Spleen (tissue), 11 donors: ENCODE data around the gene FEZ2. TPM values are rescaled to one million over a fixed set of nuclear protein-coding genes. Genes with fewer than 3 reads are reported as not detected.

ENCODE experiments used
- DNase-seq: peaks from one replicate; pipeline ENCODE4 v3.0.0-alpha.2; 2020
- H3K27ac ChIP-seq, 8 donors: fragments of 200-600 bp; sonication (generic) in 7 of 8; 1 replicate in 4 of 8; 2 replicates in 4 of 8; pipeline versions ENCODE4 v1.5.0 to v1.8.0; 2016 to 2021; ENCODE audit warnings: inconsistent platforms in 4 of 8, mild to moderate bottlenecking in 4 of 8, moderate library complexity in 1 of 8
- H3K27me3 ChIP-seq, 7 donors: fragments of 200-600 bp; sonication (generic) in 6 of 7; replicated peaks in 1 of 7; 1 replicate in 4 of 7; 2 replicates in 3 of 7; pipeline versions ENCODE4 v1.5.0 to v1.8.0; 2016 to 2021; ENCODE audit warnings: inconsistent platforms in 3 of 7, mild to moderate bottlenecking in 1 of 7
- H3K36me3 ChIP-seq, 6 donors: fragments of 200-600 bp; sonication (generic) in 5 of 6; 1 replicate in 4 of 6; 2 replicates in 2 of 6; pipeline versions ENCODE4 v1.5.0 to v1.8.0; 2016 to 2021; ENCODE audit warnings: inconsistent platforms in 2 of 6
- H3K4me1 ChIP-seq, 6 donors: fragments of 200-600 bp; sonication (generic) in 5 of 6; 1 replicate in 3 of 6; 2 replicates in 3 of 6; pipeline versions ENCODE4 v1.5.0 to v1.8.0; 2016 to 2021; ENCODE audit warnings: inconsistent platforms in 3 of 6
- H3K4me3 ChIP-seq, 8 donors: fragments of 200-600 bp; sonication (generic) in 7 of 8; 1 replicate in 4 of 8; 2 replicates in 4 of 8; pipeline versions ENCODE4 v1.5.0 to v1.8.0; 2016 to 2021; ENCODE audit warnings: inconsistent platforms in 4 of 8, mild to moderate bottlenecking in 4 of 8, moderate library complexity in 2 of 8
- H3K9me3 ChIP-seq, 8 donors: fragments of 200-600 bp; sonication (generic) in 7 of 8; 1 replicate in 4 of 8; 2 replicates in 4 of 8; pipeline versions ENCODE4 v1.5.0 to v1.8.0; 2016 to 2021; ENCODE audit warnings: inconsistent platforms in 4 of 8
- CTCF ChIP-seq, 11 experiments: fragments of 200-600 bp in 7 of 11; fragments of 450-650 bp in 4 of 11; sonication (generic) in 4 of 11; IDR thresholded peaks in 8 of 11; conservative IDR thresholded peaks in 3 of 11; 1 replicate in 7 of 11; 2 replicates in 4 of 11; pipeline versions ENCODE4 v1.4.0 to v1.8.0; 2016 to 2021; ENCODE audit warnings: antibody characterized with exemption in 11 of 11, inconsistent platforms in 4 of 11, mild to moderate bottlenecking in 1 of 11
- POLR2A ChIP-seq, 3 donors: fragments of 450-650 bp; IDR thresholded peaks; one replicate each; pipeline ENCODE4 v1.5.1; 2017; ENCODE audit warnings: antibody characterized with exemption in 3 of 3, mild to moderate bottlenecking in 1 of 3
- POLR2AphosphoS5 ChIP-seq, 3 donors: sonication (generic); formaldehyde crosslinking; IDR thresholded peaks; one replicate each; pipeline ENCODE4 v1.5.1; 2017; ENCODE audit warnings: antibody characterized with exemption in 3 of 3
- WGBS, 5 donors: extraction: QIAGEN DNeasy Blood & Tissue Kit in 3 of 5; methylation state at CpG; one replicate each; pipeline versions ENCODE4 v1.1.5 to v1.1.7; 2013 to 2018; 5-methylcytosine and 5-hydroxymethylcytosine counted together
- intact Hi-C: fragments of 100-400 bp; cut with DNase I; formaldehyde crosslinking; loops from one replicate; pipeline ENCODE4 v1.15.0; 2023; ENCODE audit warnings: low total_unique reads
- polyA plus RNA-seq, 3 donors: library from polyadenylated mRNA; stranded (reverse); fragments of 200-250 nt; gene quantifications; one replicate each; pipeline ENCODE4 v1.2.1, GENCODE V29; 2013
- total RNA-seq, 7 donors: library from RNA; depleted of rRNA in 3 of 7; stranded (reverse); fragments of >200 nt in 3 of 7; fragmentation: NEBNext Ultra II Directional in 4 of 7; extraction: Animal tissue kit (Norgen Biotek cat#: 25700) in 4 of 7; gene quantifications; one replicate each; pipeline versions ENCODE4 v1.1.0 to v1.2.1, GENCODE V29; 2016 to 2021
- donor health status: healthy with polysubstance abuse.
- donor health status: DM: no; HTN: no; CAD: no; lungs with moderate emphysema.
- donor health status: DM: no; HTN: no; CAD: no.
- donor health status: Bipolar disorder and iron deficiency.
- donor health status: healthy.
- donor health status: DM: no; HTN: no; CAD: no.
- donor health status: DM: yes; HTN: yes; CAD: no.

Gene FEZ2
- total and polyA plus RNA-seq, 10 donors, result 12.2 to 76.9 (median 57.1) TPM

DNA sequence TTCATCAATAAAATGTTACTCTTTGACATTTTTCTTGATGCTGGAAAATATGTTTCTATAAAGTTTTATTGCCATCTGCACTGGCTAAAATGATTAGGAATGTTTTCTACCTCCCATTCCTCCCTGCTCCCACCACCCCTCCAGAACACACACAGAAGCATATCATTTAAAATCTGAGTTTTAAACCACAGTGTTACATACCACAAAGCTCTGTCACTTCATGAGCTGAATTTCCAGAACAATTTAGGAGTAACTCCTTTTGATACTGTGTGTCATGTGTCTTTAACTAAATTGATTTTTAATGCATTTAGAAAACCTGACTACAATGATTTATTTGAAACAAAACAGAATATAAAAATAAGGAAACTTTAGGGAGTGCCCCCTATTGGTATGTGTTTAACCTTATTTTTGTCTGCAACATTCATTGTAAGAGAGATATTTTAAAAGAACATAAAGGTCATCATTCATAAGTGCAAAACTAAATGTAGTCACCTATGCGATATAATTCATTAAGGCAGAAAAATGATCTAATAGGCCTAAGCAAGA is 52.0 kb downstream of the FEZ2 start:
- 0 to 49% (median 1%) methylated on average over 1 of the region's 1 CpG for whole genome bisulfite sequencing, 5 donors
- H3K27ac ChIP-seq, result no peak overlapping the region
- no peaks in the 10 kb centered on the region for H3K9me3 ChIP-seq
- intact Hi-C loops, result no loop called here
- DNase-seq, result no peak
- no peak for TF ChIP-seq CTCF (IDR thresholded peaks at IDR 0.05 in 8 of 11, conservative IDR thresholded peaks at IDR 0.05 in 3 of 11)
- TF ChIP-seq POLR2AphosphoS5 (IDR thresholded peaks at IDR 0.05), result no peak
- TF ChIP-seq POLR2A (IDR thresholded peaks at IDR 0.05), result no peak
- peaks cover 0 to 22% (median 7%) of the 10 kb centered on the region in 6 donors for H3K4me1 ChIP-seq
- no peaks in the 10 kb centered on the region for H3K27me3 ChIP-seq
- H3K4me3 ChIP-seq, result no peak overlapping the region
- H3K36me3 ChIP-seq, result peaks cover 0 to 100% (median 43%) of the 10 kb centered on the region in 6 donors

DNA sequence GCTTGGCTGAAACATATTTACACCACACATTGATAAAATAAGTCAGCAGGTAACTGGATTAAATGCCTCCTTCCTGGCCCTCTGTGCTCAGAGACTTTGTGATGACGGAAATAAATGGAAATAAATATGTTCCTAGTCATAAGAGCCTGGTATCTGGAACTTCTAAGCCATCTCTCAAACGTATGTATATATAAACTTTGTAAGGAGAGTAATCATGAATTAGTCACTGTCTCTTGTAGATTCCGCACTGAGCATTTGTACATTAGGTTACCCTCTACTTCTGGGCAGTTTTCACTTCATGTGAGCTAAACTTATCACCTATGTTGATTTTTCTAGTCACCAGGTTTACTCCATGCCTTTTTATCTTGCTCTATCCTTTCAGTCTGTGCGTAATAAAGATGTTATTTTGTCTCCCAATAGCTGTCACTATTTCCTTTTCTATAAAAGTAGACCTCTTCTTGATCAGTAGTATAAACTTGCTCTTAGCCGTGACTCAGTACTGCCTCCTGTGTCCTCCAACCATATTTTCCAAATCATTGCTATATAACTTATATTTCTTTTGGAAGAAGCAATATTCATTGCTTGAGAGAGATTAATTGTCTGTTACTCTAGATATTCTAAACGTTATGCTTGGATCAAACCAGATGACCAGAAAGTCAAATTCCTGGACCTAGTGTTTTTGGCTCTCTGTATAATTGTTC is 53.2 kb downstream of the FEZ2 start:
- H3K36me3 ChIP-seq, result peaks cover 0 to 99% (median 40%) of the 10 kb centered on the region in 6 donors
- H3K27ac ChIP-seq, result no peak overlapping the region
- peaks cover 0 to 25% (median 7%) of the 10 kb centered on the region in 6 donors for H3K4me1 ChIP-seq
- H3K27me3 ChIP-seq, result no peaks in the 10 kb centered on the region
- WGBS, 5 donors, result 86 to 95% (median 93%) methylated on average over 6 of the region's 6 CpGs
- no peak for TF ChIP-seq POLR2A (IDR thresholded peaks at IDR 0.05)
- no peak for TF ChIP-seq POLR2AphosphoS5 (IDR thresholded peaks at IDR 0.05)
- no peak for TF ChIP-seq CTCF (IDR thresholded peaks at IDR 0.05 in 8 of 11, conservative IDR thresholded peaks at IDR 0.05 in 3 of 11)
- no peak overlapping the region for H3K4me3 ChIP-seq
- H3K9me3 ChIP-seq, result no peaks in the 10 kb centered on the region
- intact Hi-C loops, result no loop called here
- no peak for DNase-seq

DNA sequence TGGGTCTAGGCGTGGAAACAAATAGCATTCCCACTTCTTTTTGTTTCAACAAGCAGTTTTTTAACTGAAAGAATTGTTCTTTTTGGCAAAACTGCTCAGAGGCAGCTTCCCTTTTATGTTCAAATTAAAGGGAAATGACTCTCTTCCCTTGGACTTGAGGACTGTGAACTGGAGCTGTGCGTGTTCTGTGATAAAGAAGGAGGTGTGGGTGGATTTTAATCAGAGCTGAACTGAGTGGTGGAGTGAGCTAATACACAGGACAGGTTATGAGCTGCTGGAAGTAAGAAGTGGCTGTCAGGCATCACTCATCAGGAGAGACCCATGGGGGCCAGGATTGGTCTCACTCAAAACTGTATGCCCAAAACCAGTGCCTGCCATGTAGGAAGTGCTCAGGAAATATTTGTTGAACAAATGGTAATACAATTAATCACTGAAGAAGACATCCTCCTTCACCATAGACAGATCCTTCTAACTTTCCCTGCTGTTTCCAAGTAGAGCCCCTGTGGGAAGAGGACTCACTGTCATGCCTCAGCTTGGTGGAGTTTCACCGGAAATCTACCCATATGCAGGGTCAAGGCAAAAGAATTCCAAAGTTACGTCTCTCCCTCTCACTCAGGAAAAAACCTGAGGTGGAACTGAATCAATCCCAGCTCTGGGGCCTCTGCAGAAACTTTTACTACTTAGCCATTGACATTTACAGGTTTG is 55.9 kb downstream of the FEZ2 start:
- H3K9me3 ChIP-seq, result no peaks in the 10 kb centered on the region
- peaks cover 0 to 14% (median 7%) of the 10 kb centered on the region in 6 donors for H3K4me1 ChIP-seq
- H3K36me3 ChIP-seq, result peaks cover 0 to 97% (median 33%) of the 10 kb centered on the region in 6 donors
- no peak overlapping the region for H3K4me3 ChIP-seq
- no peak for DNase-seq
- TF ChIP-seq POLR2A (IDR thresholded peaks at IDR 0.05), result no peak
- no peak for TF ChIP-seq CTCF (IDR thresholded peaks at IDR 0.05 in 8 of 11, conservative IDR thresholded peaks at IDR 0.05 in 3 of 11)
- no peak for TF ChIP-seq POLR2AphosphoS5 (IDR thresholded peaks at IDR 0.05)
- H3K27ac ChIP-seq, result peak overlapping the region in 7 of 8 donors; percentile 12 to 72 (median 40)
- WGBS, 5 donors, result 71 to 74% (median 72%) methylated on average over 4 of the region's 4 CpGs
- no peaks in the 10 kb centered on the region for H3K27me3 ChIP-seq
- intact Hi-C loops, result no loop called here
